DND-41 (cell line): ENCODE measurements around the gene FBXL12.
A peak's percentile ranks its signal among the peaks of the same experiment; 100 is the strongest.
"Not testable (repeated sequence)": the region's sequence is repeated elsewhere in the genome, so short reads cannot be mapped to it uniquely, and the experiment has no call there.

Source experiments
- ATAC-seq: fragments of 200-7000 bp; cut with Tn5 transposase; 3 replicates; pipeline ENCODE4 v1.9.1; 2021; ENCODE audit warnings: low read depth; ENCODE audit not compliant: insufficient read depth
- DNase-seq: peaks from one replicate; pipeline ENCODE4 v3.0.0-alpha.2; 2020
- H2AFZ ChIP-seq: 2 replicates; pipeline ENCODE4 v1.6.0; 2012; ENCODE audit warnings: low read depth, low read length
- H3K27ac ChIP-seq: 2 replicates; pipeline ENCODE4 v1.5.1; 2012; ENCODE audit warnings: low read length, inconsistent platforms
- H3K27me3 ChIP-seq: fragments of 200-600 bp; sonication (generic); 2 replicates; pipeline ENCODE4 v1.6.0; 2012; ENCODE audit warnings: low read length, mild to moderate bottlenecking, inconsistent platforms; ENCODE audit not compliant: insufficient read depth, poor library complexity
- H3K36me3 ChIP-seq: 2 replicates; pipeline ENCODE4 v1.5.1; 2012; ENCODE audit warnings: low read length, inconsistent platforms; ENCODE audit not compliant: insufficient read depth
- H3K4me1 ChIP-seq: 2 replicates; pipeline ENCODE4 v1.5.1; 2012; ENCODE audit warnings: mild to moderate bottlenecking, low read length; ENCODE audit not compliant: insufficient read depth
- H3K4me2 ChIP-seq: 2 replicates; pipeline ENCODE4 v1.6.0; 2012; ENCODE audit warnings: mild to moderate bottlenecking, moderate library complexity, low read length, inconsistent platforms; ENCODE audit not compliant: insufficient read depth
- H3K4me3 ChIP-seq, 2 experiments: fragments of 200-600 bp in 1 of 2; shearing (Covaris generic) in 1 of 2; 2 replicates each; pipeline ENCODE4 v1.5.1; 2012 to 2016; ENCODE audit warnings: inconsistent platforms in 2 of 2, low read length in 2 of 2, mild to moderate bottlenecking in 2 of 2, low read depth in 1 of 2, moderate library complexity in 1 of 2
- H3K79me2 ChIP-seq: 2 replicates; pipeline ENCODE4 v1.6.0; 2012; ENCODE audit warnings: low read length, inconsistent platforms; ENCODE audit not compliant: insufficient read depth
- H3K9ac ChIP-seq: 2 replicates; pipeline ENCODE4 v1.6.0; 2012; ENCODE audit warnings: low read depth, mild to moderate bottlenecking, inconsistent platforms, low read length, moderate library complexity
- H3K9me3 ChIP-seq: 2 replicates; pipeline ENCODE4 v1.5.1; 2012; ENCODE audit warnings: low read length, moderate library complexity, mild to moderate bottlenecking, inconsistent platforms; ENCODE audit not compliant: insufficient read depth, severe bottlenecking
- H4K20me1 ChIP-seq: 2 replicates; pipeline ENCODE4 v1.6.0; 2012; ENCODE audit warnings: low read length; ENCODE audit not compliant: insufficient read depth
- CTCF ChIP-seq: IDR thresholded peaks from 2 replicates; pipeline ENCODE4 v1.5.1; 2012; ENCODE audit warnings: borderline replicate concordance, low read length, moderate library complexity, mild to moderate bottlenecking; ENCODE audit not compliant: poor library complexity, severe bottlenecking; ENCODE audit errors: extremely low read depth
- EZH2 ChIP-seq: IDR thresholded peaks from 3 replicates; pipeline ENCODE4 v1.6.1; 2012; ENCODE audit warnings: borderline replicate concordance, low read depth, mild to moderate bottlenecking, moderate library complexity, low read length, inconsistent platforms; ENCODE audit not compliant: severe bottlenecking

The FBXL12 gene

GRCh38 chr19:9793071-9793591 is 25.7 kb downstream of the FBXL12 start:
- peak overlapping the region; percentile 82 for H3K4me2 ChIP-seq
- peak overlapping the region; percentile 81 for H2AFZ ChIP-seq
- peak overlapping the region; percentile 57 for H3K9ac ChIP-seq
- no peaks in the 10 kb centered on the region for H3K36me3 ChIP-seq
- no peaks in the 10 kb centered on the region for H3K79me2 ChIP-seq
- ATAC-seq = peak; percentile 44
- peak overlapping the region; percentile 75 for H3K27ac ChIP-seq
- peaks cover 42% of the 10 kb centered on the region for H3K4me1 ChIP-seq
- DNase-seq = peak; percentile 80
- no peaks in the 10 kb centered on the region for H3K27me3 ChIP-seq
- peak overlapping the region; percentile 1 to 61; a peak in 3 of 4 replicates for H3K4me3 ChIP-seq
- TF ChIP-seq CTCF (no peak), EZH2 (no peak)
- no peaks in the 10 kb centered on the region for H3K9me3 ChIP-seq
- no peaks in the 10 kb centered on the region for H4K20me1 ChIP-seq

- TF ChIP-seq EZH2 = no peak
- TF ChIP-seq CTCF = no peak
- ATAC-seq = peak; percentile 67
- Histone ChIP-seq H3K4me1 (peaks cover 42% of the 10 kb centered on the region), H3K27ac (peak overlapping the region; percentile 75), H3K36me3 (no peaks in the 10 kb centered on the region), H3K79me2 (no peaks in the 10 kb centered on the region), H2AFZ (peak overlapping the region; percentile 84), H3K9me3 (no peaks in the 10 kb centered on the region), H3K4me3 (peak overlapping the region; percentile 12 to 61; a peak in 3 of 4 replicates), H3K27me3 (no peaks in the 10 kb centered on the region), H3K4me2 (peak overlapping the region; percentile 82), H3K9ac (peak overlapping the region; percentile 57), H4K20me1 (no peaks in the 10 kb centered on the region)
- DNase-seq = peak; percentile 94
Observed at GRCh38 chr19:9792206-9793070, 26.4 kb downstream of the FBXL12 start.

DNA sequence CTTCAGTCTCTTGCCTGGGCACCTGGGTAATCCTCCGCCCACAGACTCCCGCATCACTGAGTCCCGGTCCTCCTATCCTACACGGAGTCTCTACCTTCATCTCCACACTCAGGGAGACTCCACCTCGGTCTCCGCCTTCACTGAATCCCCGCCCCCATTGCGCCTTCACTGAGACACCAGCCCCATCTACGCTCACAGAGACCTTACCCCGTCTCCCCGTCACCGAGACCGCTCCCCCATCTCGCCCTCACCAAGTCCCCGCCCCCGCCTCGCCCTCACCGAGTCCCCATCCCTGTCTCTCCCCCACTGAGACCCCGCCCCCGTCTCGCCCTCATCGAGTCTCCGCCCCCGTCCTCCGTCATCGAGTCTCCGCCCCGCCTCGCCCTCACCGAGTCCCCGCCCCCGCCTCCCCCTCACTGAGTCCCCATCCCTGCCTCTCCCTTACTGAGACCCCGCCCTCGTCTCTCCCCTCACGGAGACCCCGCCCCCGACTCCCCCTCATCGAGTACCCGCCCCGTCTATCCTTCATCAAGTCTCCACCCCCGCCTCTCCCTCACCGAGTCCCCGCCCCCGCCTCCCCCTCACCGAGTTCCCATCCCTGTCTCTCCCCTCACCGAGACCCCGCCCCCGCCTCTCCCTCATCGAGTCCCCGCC is 27.2 kb downstream of the FBXL12 start:
- Histone ChIP-seq H3K27me3 (no peaks in the 10 kb centered on the region), H3K79me2 (no peaks in the 10 kb centered on the region), H3K4me3 (peak overlapping the region; percentile 27 to 62; a peak in 3 of 4 replicates), H3K36me3 (no peaks in the 10 kb centered on the region), H2AFZ (peak overlapping the region; percentile 84), H3K4me2 (peak overlapping the region; percentile 82), H3K4me1 (peaks cover 41% of the 10 kb centered on the region), H3K27ac (peak overlapping the region; percentile 72), H4K20me1 (no peaks in the 10 kb centered on the region), H3K9me3 (no peaks in the 10 kb centered on the region), H3K9ac (peak overlapping the region; percentile 48)
- DNase-seq (peak; percentile 95), ATAC-seq (peak; percentile 72)
- TF ChIP-seq EZH2 (no peak), CTCF (no peak)

- not testable (repeated sequence) for H3K27me3 ChIP-seq, DNase-seq, ATAC-seq, H3K79me2 ChIP-seq, H3K9me3 ChIP-seq, H2AFZ ChIP-seq, H3K27ac ChIP-seq, H3K36me3 ChIP-seq, H4K20me1 ChIP-seq
- Histone ChIP-seq H3K4me1 (peaks cover 36% of the 10 kb centered on the region), H3K9ac (peak overlapping the region; percentile 42), H3K4me3 (peak overlapping the region; percentile 27 to 62; a peak in 3 of 4 replicates), H3K4me2 (peak overlapping the region; percentile 82)
Observed at GRCh38 chr19:9791073-9791367, 27.9 kb downstream of the FBXL12 start.

DNA sequence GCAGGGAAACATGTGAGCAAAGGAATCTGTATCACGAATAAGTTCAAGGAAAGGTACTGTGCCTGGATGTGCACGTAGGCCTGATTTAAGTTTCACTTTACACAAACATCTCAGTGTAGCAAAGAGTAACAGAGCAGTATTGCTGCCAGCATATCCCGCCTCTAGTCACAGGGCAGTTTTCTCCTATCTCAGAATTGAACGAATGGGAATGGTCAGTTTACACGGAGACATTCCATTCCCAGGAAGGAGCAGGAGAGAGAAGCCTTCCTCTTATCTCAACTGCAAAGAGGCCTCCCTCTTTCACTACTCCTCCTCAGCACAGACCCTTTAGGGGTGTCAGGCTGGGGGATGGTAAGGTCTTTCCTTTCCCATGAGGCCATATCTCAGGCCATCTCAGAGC is 29.3 kb downstream of the FBXL12 start:
- not testable (repeated sequence) for DNase-seq, H3K4me3 ChIP-seq, ATAC-seq, H2AFZ ChIP-seq, H3K36me3 ChIP-seq, H3K27me3 ChIP-seq, H3K9ac ChIP-seq, H3K27ac ChIP-seq, H4K20me1 ChIP-seq, H3K4me2 ChIP-seq, H3K79me2 ChIP-seq, H3K9me3 ChIP-seq
- peaks cover 43% of the 10 kb centered on the region for H3K4me1 ChIP-seq
